Stimulated activated CD4-positive, alpha-beta T cell treated with anti-CD3 and anti-CD28 coated beads, Interleukin-12 subunit alpha, Interleukin-12 subunit beta, amount 100 ng/mL, for 24 hours (primary cell): Measurements from ENCODE around the gene GSC2.

Experiments used
- DNase-seq, 2 experiments: peaks; one replicate each; pipeline ENCODE4 v3.0.0-alpha.2; 2020; ENCODE audit warnings: low read depth in 2 of 2

The GSC2 gene

GRCh38 chr22:19133561-19133960 is 16.5 kb downstream of the GSC2 start:
- no peak for DNase-seq

GRCh38 chr22:19132693-19133400 is 17.2 kb downstream of the GSC2 start:
- no peak for DNase-seq

- DNase-seq, result no peak
Measured at GRCh38 chr22:19132153-19132552, 17.9 kb downstream of the GSC2 start.

- DNase-seq, result no peak
Measured at GRCh38 chr22:19131685-19132015, 18.4 kb downstream of the GSC2 start.

- DNase-seq, result no peak
Measured at GRCh38 chr22:19130959-19131684, 19.0 kb downstream of the GSC2 start, which contains the start of gene TSSK2. TSSK2 (plus strand) TSS chr22:19131308; CDS start chr22:19131400, 92 bp downstream.

- no peak for DNase-seq
Measured at GRCh38 chr22:19129871-19130270, 20.2 kb downstream of the GSC2 start.

- DNase-seq, result no peak
Measured at GRCh38 chr22:19128946-19129727, 21.0 kb downstream of the GSC2 start.

- no peak for DNase-seq
Measured at GRCh38 chr22:19128009-19128401, 22.1 kb downstream of the GSC2 start.

- DNase-seq, result no peak
Measured at GRCh38 chr22:19127329-19128008, 22.6 kb downstream of the GSC2 start.

GRCh38 chr22:19126309-19127273 is 23.5 kb downstream of the GSC2 start:
- no peak for DNase-seq

GRCh38 chr22:19125474-19126308 is 24.4 kb downstream of the GSC2 start:
- no peak for DNase-seq

- no peak for DNase-seq
Measured at GRCh38 chr22:19125011-19125410, 25.1 kb downstream of the GSC2 start.

GRCh38 chr22:19124377-19124776 is 25.7 kb downstream of the GSC2 start:
- DNase-seq, result no peak

- DNase-seq, result no peak
Measured at GRCh38 chr22:19123936-19124335, 26.2 kb downstream of the GSC2 start.

GRCh38 chr22:19122752-19123492 is 27.2 kb downstream of the GSC2 start:
- DNase-seq, result no peak

GRCh38 chr22:19122143-19122751 is 27.8 kb downstream of the GSC2 start, which contains the start of gene DGCR2:
DGCR2 (minus strand) TSS chr22:19122412; CDS start chr22:19122206, 206 bp downstream.
- DNase-seq, result peak; percentile 94

GRCh38 chr22:19121631-19122142 is 28.4 kb downstream of the GSC2 start:
- DNase-seq, result peak in 1 of 2 experiments; percentile 17
